CD14-positive monocyte (primary cell): Measurements from ENCODE around the gene SLC12A8. TPM values are rescaled to one million over a fixed set of nuclear protein-coding genes. Genes with fewer than 3 reads are reported as not detected.

Experiments
- DNase-seq, 3 donors: peaks; one replicate each; pipeline ENCODE4 v3.0.0-alpha.2; 2011 to 2022
- H2AFZ ChIP-seq: 2 replicates; pipeline ENCODE4 v1.6.0; 2012; ENCODE audit warnings: mild to moderate bottlenecking, low read depth, low read length, inconsistent platforms; ENCODE audit not compliant: insufficient read depth, poor library complexity, severe bottlenecking
- H3K27ac ChIP-seq, 2 donors: 1 replicate in 1 of 2; 2 replicates in 1 of 2; pipeline ENCODE4 v1.5.1; 2012 to 2013; ENCODE audit warnings: low read length in 2 of 2, control low read depth in 1 of 2, inconsistent platforms in 1 of 2, low read depth in 1 of 2, mild to moderate bottlenecking in 1 of 2
- H3K27me3 ChIP-seq, 2 donors: one replicate each; pipeline versions ENCODE4 v1.6.0 to v1.6.1; 2011 to 2013; ENCODE audit warnings: low read length in 2 of 2; ENCODE audit not compliant: control insufficient read depth in 2 of 2, insufficient read depth in 2 of 2
- H3K36me3 ChIP-seq, 2 donors: replicated peaks in 1 of 2; 1 replicate in 1 of 2; 2 replicates in 1 of 2; pipeline versions ENCODE4 v1.5.1 to v1.6.1; 2012 to 2013; ENCODE audit warnings: low read length in 2 of 2, control low read depth in 1 of 2, inconsistent platforms in 1 of 2, mild to moderate bottlenecking in 1 of 2; ENCODE audit not compliant: insufficient read depth in 2 of 2, control insufficient read depth in 1 of 2
- H3K4me1 ChIP-seq, 2 donors: 1 replicate in 1 of 2; 2 replicates in 1 of 2; pipeline versions ENCODE4 v1.5.1 to v1.6.1; 2012 to 2013; ENCODE audit warnings: low read length in 2 of 2, control low read depth in 1 of 2, inconsistent platforms in 1 of 2, mild to moderate bottlenecking in 1 of 2, moderate library complexity in 1 of 2; ENCODE audit not compliant: insufficient read depth in 2 of 2, control insufficient read depth in 1 of 2
- H3K4me2 ChIP-seq: replicated peaks from 2 replicates; pipeline ENCODE3; 2012; ENCODE audit warnings: low read length, moderate library complexity, mild to moderate bottlenecking; ENCODE audit not compliant: poor library complexity, severe bottlenecking; ENCODE audit errors: extremely low read depth
- H3K4me3 ChIP-seq, 3 experiments: fragments of 200-600 bp in 1 of 3; sonication (generic) in 1 of 3; replicated peaks in 1 of 3; 1 replicate in 2 of 3; 2 replicates in 1 of 3; pipeline ENCODE4 v1.5.1; 2011 to 2013; ENCODE audit warnings: low read length in 3 of 3, mild to moderate bottlenecking in 3 of 3, control low read depth in 2 of 3, low read depth in 2 of 3, inconsistent platforms in 1 of 3, moderate library complexity in 1 of 3
- H3K79me2 ChIP-seq: 2 replicates; pipeline ENCODE4 v1.6.0; 2012; ENCODE audit warnings: mild to moderate bottlenecking, control low read depth, inconsistent platforms, low read length, moderate library complexity; ENCODE audit not compliant: insufficient read depth
- H3K9ac ChIP-seq: 2 replicates; pipeline ENCODE4 v1.6.0; 2017; ENCODE audit warnings: low read length, mild to moderate bottlenecking; ENCODE audit not compliant: insufficient read depth, poor library complexity, severe bottlenecking
- H3K9me3 ChIP-seq, 2 donors: replicated peaks in 1 of 2; 1 replicate in 1 of 2; 2 replicates in 1 of 2; pipeline versions ENCODE4 v1.5.1 to v1.6.1; 2012 to 2013; ENCODE audit warnings: low read length in 2 of 2, control low read depth in 1 of 2; ENCODE audit not compliant: control insufficient read depth in 1 of 2, insufficient read depth in 1 of 2
- H4K20me1 ChIP-seq: 2 replicates; pipeline ENCODE4 v1.6.0; 2012; ENCODE audit warnings: mild to moderate bottlenecking, low read length, control low read depth, moderate library complexity; ENCODE audit not compliant: insufficient read depth
- H3K27ac Mint-ChIP-seq, 7 donors: one replicate each; pipeline ENCODE4 v1.8.0; 2020; ENCODE audit warnings: mild to moderate bottlenecking in 7 of 7, mixed read lengths in 7 of 7, moderate library complexity in 6 of 7, inconsistent platforms in 2 of 7
- H3K27me3 Mint-ChIP-seq, 3 donors: one replicate each; pipeline ENCODE4 v1.8.0; 2021 to 2022; ENCODE audit warnings: low read depth in 3 of 3, mild to moderate bottlenecking in 3 of 3, mixed read lengths in 3 of 3, moderate library complexity in 3 of 3, inconsistent platforms in 1 of 3
- H3K36me3 Mint-ChIP-seq, 2 donors: one replicate each; pipeline ENCODE4 v1.8.0; 2020; ENCODE audit warnings: mixed read lengths in 2 of 2, inconsistent platforms in 1 of 2, mild to moderate bottlenecking in 1 of 2
- H3K4me1 Mint-ChIP-seq: one replicate; pipeline ENCODE4 v1.8.0; 2020; ENCODE audit warnings: mild to moderate bottlenecking, mixed read lengths
- H3K4me3 Mint-ChIP-seq, 2 donors: one replicate each; pipeline ENCODE4 v1.8.0; 2020; ENCODE audit warnings: mild to moderate bottlenecking in 2 of 2, mixed read lengths in 2 of 2, moderate library complexity in 1 of 2
- H3K9me3 Mint-ChIP-seq, 7 donors: one replicate each; pipeline ENCODE4 v1.8.0; 2020 to 2022; ENCODE audit warnings: mixed read lengths in 7 of 7, mild to moderate bottlenecking in 6 of 7, moderate library complexity in 6 of 7, inconsistent platforms in 2 of 7
- WGBS: methylation state at CpG from one replicate; pipeline ENCODE4 v1.1.5; 2013; ENCODE audit warnings: missing lambda C conversion rate; ENCODE audit not compliant: insufficient coverage; 5-methylcytosine and 5-hydroxymethylcytosine counted together
- intact Hi-C, 2 donors: fragments of 100-400 bp; cut with micrococcal nuclease; formaldehyde crosslinking; loops; one replicate each; pipeline versions ENCODE4 v1.15.0 to v1.15.1; 2023
- polyA plus RNA-seq, 3 donors: library from polyadenylated mRNA; depleted of rRNA in 1 of 3; unstranded in 2 of 3; stranded (reverse) in 1 of 3; fragments of 300-500 nt in 2 of 3; fragments of >200 nt in 1 of 3; fragmentation: Illumina TruSeq in 2 of 3; gene quantifications; 1 replicate in 2 of 3; 2 replicates in 1 of 3; pipeline ENCODE4 v1.2.3, GENCODE V29; 2012 to 2021
- TF ChIP-seq, protein P1 (sequence below): fragments of 200-600 bp; IDR thresholded peaks from one replicate; pipeline ENCODE4 v1.8.0; 2022; ENCODE audit warnings: antibody characterized with exemption, mild to moderate bottlenecking

SLC12A8 gene
- polyA plus RNA-seq, 3 donors = 0.23 to 0.46 (median 0.35) TPM

DNA sequence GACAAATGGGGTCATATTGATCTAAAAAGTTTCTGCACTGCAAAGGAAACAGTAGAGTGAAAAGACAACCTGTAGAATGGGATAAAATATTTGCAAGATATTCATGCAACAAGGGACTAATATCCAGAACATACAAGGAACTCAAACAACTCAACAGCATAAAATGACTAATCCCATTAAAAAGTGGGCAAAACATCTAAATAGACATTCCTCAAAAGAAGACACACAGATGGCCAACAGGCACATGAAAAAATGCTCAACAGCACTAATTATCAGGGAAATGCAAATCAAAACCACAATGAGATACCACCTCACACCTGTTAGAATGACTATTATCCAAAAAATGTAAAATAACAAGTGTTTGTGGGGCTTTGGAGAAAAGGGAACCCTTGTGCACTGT lies 8.8 kb downstream of the SLC12A8 start:
- no peaks in the 10 kb centered on the region for H3K36me3 ChIP-seq
- intact Hi-C loops = no loop called here
- no peak overlapping the region for H3K27ac Mint-ChIP-seq
- H3K79me2 ChIP-seq = no peaks in the 10 kb centered on the region
- H3K4me1 ChIP-seq = no peaks in the 10 kb centered on the region
- peaks cover 3 to 7% (median 6%) of the 10 kb centered on the region in 3 donors for H3K27me3 Mint-ChIP-seq
- no peak overlapping the region for H3K9ac ChIP-seq
- no peaks in the 10 kb centered on the region for H3K36me3 Mint-ChIP-seq
- H3K27me3 ChIP-seq = no peaks in the 10 kb centered on the region
- no peak overlapping the region for H3K4me3 Mint-ChIP-seq
- DNase-seq = no peak
- no peaks in the 10 kb centered on the region for H3K9me3 ChIP-seq
- TF ChIP-seq, protein P1, sequence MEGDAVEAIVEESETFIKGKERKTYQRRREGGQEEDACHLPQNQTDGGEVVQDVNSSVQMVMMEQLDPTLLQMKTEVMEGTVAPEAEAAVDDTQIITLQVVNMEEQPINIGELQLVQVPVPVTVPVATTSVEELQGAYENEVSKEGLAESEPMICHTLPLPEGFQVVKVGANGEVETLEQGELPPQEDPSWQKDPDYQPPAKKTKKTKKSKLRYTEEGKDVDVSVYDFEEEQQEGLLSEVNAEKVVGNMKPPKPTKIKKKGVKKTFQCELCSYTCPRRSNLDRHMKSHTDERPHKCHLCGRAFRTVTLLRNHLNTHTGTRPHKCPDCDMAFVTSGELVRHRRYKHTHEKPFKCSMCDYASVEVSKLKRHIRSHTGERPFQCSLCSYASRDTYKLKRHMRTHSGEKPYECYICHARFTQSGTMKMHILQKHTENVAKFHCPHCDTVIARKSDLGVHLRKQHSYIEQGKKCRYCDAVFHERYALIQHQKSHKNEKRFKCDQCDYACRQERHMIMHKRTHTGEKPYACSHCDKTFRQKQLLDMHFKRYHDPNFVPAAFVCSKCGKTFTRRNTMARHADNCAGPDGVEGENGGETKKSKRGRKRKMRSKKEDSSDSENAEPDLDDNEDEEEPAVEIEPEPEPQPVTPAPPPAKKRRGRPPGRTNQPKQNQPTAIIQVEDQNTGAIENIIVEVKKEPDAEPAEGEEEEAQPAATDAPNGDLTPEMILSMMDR = no peak
- H2AFZ ChIP-seq = no peak overlapping the region
- H3K4me2 ChIP-seq = no peak overlapping the region
- H3K4me3 ChIP-seq = no peak overlapping the region
- peaks cover 3% of the 10 kb centered on the region for H3K4me1 Mint-ChIP-seq
- no peaks in the 10 kb centered on the region for H4K20me1 ChIP-seq
- no peak overlapping the region for H3K27ac ChIP-seq
- H3K9me3 Mint-ChIP-seq = no peaks in the 10 kb centered on the region

DNA sequence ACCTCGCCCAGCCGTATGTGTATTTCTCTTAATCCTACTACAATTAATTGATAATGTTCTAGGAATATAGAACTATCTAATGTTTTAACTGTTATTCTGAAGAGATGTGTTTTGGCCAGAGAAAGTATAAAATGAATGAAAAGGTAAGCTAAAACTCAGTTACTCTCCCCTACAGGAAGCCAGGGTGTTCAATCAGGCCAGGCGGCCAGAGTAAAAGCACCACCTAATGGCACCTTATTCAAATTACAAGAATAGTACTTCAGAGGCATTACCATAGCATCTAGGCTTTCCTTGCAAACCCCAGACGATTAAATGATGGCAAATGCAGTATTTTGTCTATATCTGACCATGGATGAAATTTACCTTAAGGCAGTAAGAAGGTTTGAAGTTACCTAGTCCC lies 10.4 kb downstream of the SLC12A8 start:
- H3K27me3 ChIP-seq = no peaks in the 10 kb centered on the region
- H4K20me1 ChIP-seq = no peaks in the 10 kb centered on the region
- intact Hi-C loops = no loop called here
- H3K4me1 ChIP-seq = no peaks in the 10 kb centered on the region
- 80% methylated on average over 1 of the region's 4 CpGs for WGBS
- H3K4me3 Mint-ChIP-seq = no peak overlapping the region
- H3K36me3 Mint-ChIP-seq = no peaks in the 10 kb centered on the region
- DNase-seq = peak in 2 of 3 donors; percentile 21 to 34
- peaks cover 3% of the 10 kb centered on the region for H3K4me1 Mint-ChIP-seq
- H3K27ac Mint-ChIP-seq = no peak overlapping the region
- TF ChIP-seq, protein P1 = peak; percentile 38
- H2AFZ ChIP-seq = no peak overlapping the region
- peaks cover 5 to 7% (median 5%) of the 10 kb centered on the region in 3 donors for H3K27me3 Mint-ChIP-seq
- H3K4me2 ChIP-seq = no peak overlapping the region
- no peaks in the 10 kb centered on the region for H3K9me3 Mint-ChIP-seq
- H3K36me3 ChIP-seq = no peaks in the 10 kb centered on the region
- no peak overlapping the region for H3K27ac ChIP-seq
- H3K9me3 ChIP-seq = no peaks in the 10 kb centered on the region
- no peaks in the 10 kb centered on the region for H3K79me2 ChIP-seq
- H3K4me3 ChIP-seq = no peak overlapping the region
- no peak overlapping the region for H3K9ac ChIP-seq
